RWPE1 (cell line): ENCODE results near the gene GRID1.

Source experiments
- CTCF ChIA-PET: fragments of 350-600 bp; sonication (Branson Sonifier 250); formaldehyde crosslinking; extraction: SDS; loops from one replicate; lab custom pipeline; 2021; lab: Yijun Ruan, JAX
- POLR2A ChIA-PET: fragments of 400-600 bp; formaldehyde crosslinking; extraction: SDS; loops from one replicate; lab custom pipeline; 2020; ENCODE audit warnings: antibody characterized with exemption; ENCODE audit not compliant: low non-redundant PET; lab: Yijun Ruan, JAX
- DNase-seq: peaks from one replicate; pipeline ENCODE4 v3.0.0; 2012; ENCODE audit warnings: low spot score
- H3K27ac ChIP-seq: fragments of 450-650 bp; 2 replicates; pipeline ENCODE4 v1.5.1; 2017
- CTCF ChIP-seq: fragments of 450-650 bp; conservative IDR thresholded peaks from 2 replicates; pipeline ENCODE4 v1.5.1; 2017; ENCODE audit warnings: low read depth, mild to moderate bottlenecking

GRID1 gene

GRCh38 chr10:86017841-86018734 lies 348.5 kb downstream of the GRID1 start:
- DNase-seq: no peak
- no peak overlapping the region for H3K27ac ChIP-seq
- CTCF ChIA-PET: interaction anchor here (0.8 kb wide), 1 partner anchor 15 kb away, joined by 5 read pairs; no protein-coding TSS in a partner anchor
- TF ChIP-seq CTCF: no peak
- POLR2A ChIA-PET: no interaction called here

- POLR2A ChIA-PET: no interaction called here
- no peak overlapping the region for H3K27ac ChIP-seq
- TF ChIP-seq CTCF: no peak
- CTCF ChIA-PET: interaction anchor here (0.6 kb wide), 2 partner anchors 81 to 98 kb away, joined by 3 read pairs; no protein-coding TSS in a partner anchor
- no peak for DNase-seq
These were observed 353.0 kb downstream of the GRID1 start for GRCh38 chr10:86013568-86013967.

GRCh38 chr10:86007171-86007570 lies 359.4 kb downstream of the GRID1 start:
- CTCF ChIA-PET: interaction anchor here (0.6 kb wide), 1 partner anchor 474 kb away, joined by 3 read pairs; no protein-coding TSS in a partner anchor
- POLR2A ChIA-PET: no interaction called here
- DNase-seq: no peak
- no peak overlapping the region for H3K27ac ChIP-seq
- TF ChIP-seq CTCF: no peak

- CTCF ChIA-PET: interaction anchor here (0.9 to 1.8 kb wide), 2 partner anchors 9 to 21 kb away, joined by 3 to 7 read pairs; no protein-coding TSS in a partner anchor
- no peak for DNase-seq
- TF ChIP-seq CTCF: no peak
- no peak overlapping the region for H3K27ac ChIP-seq
- POLR2A ChIA-PET: no interaction called here
These were observed 362.3 kb downstream of the GRID1 start for GRCh38 chr10:86004337-86004736.

- no peak overlapping the region for H3K27ac ChIP-seq
- ChIA-PET POLR2A (no interaction called here), CTCF (interaction anchor here (0.9 kb wide), 1 partner anchor 20 kb away, joined by 3 read pairs; no protein-coding TSS in a partner anchor)
- TF ChIP-seq CTCF: no peak
- DNase-seq: no peak
These were observed 363.4 kb downstream of the GRID1 start for GRCh38 chr10:86003201-86003621.

- no peak for DNase-seq
- TF ChIP-seq CTCF: no peak
- H3K27ac ChIP-seq: no peak overlapping the region
- CTCF ChIA-PET: interaction anchor here (0.6 to 1.2 kb wide), 4 partner anchors 10 to 405 kb away, joined by 3 to 4 read pairs (median 3); no protein-coding TSS in a partner anchor
- POLR2A ChIA-PET: no interaction called here
These were observed 365.1 kb downstream of the GRID1 start for GRCh38 chr10:86001521-86001920.
